Left kidney (tissue), 2 donors: ENCODE data around the gene YIPF7. TPM values are rescaled to one million over a fixed set of nuclear protein-coding genes. Genes with fewer than 3 reads are reported as not detected.

Experiments used
- DNase-seq: peaks from one replicate; pipeline ENCODE4 v3.0.0-alpha.2; 2013
- polyA plus RNA-seq: library from polyadenylated mRNA; unstranded; fragments of 120-200 nt; gene quantifications from one replicate; pipeline ENCODE4 v1.2.1, GENCODE V29; 2013; ENCODE audit not compliant: insufficient read length

Gene YIPF7
- polyA plus RNA-seq, 1 donor = 0.48 TPM

DNA sequence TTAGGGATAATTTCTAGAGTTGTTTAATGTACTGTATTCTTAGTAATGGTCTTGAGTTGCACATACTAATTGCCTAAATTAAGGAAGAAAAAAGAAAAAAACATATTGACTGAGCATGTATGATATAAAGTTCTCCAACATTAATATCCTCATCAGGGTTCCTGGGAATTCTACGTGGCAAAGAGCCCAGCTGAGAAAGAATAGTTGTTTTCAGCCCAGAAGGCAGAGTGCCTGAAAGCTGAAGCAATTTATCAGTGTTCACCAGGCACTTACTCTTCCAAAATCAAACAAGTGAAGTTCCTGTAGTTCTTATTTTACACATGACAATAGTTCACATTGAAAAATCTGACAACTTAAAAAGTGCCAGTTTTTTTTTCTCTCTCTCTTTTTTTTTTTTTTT, 27.7 kb downstream of the YIPF7 start:
- no peak for DNase-seq

DNA sequence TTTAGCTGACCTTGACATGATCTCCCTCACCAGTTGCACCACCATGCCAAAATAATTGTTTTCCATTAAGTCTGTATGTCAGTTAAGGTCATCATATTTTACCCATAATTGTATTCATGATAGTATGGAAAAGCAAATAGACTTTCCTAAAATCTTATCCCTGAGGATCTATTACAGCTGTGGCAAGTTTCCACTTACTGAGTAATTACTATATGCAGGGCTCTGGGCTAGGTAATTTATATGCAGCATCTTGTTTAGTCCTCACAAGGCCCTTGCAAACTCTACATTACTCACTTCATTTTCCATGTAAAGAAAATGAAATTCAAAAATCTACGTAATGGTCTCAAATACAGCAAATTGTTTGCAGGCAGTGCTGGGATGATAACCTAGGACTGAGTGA, 34.8 kb downstream of the YIPF7 start:
- no peak for DNase-seq

DNA sequence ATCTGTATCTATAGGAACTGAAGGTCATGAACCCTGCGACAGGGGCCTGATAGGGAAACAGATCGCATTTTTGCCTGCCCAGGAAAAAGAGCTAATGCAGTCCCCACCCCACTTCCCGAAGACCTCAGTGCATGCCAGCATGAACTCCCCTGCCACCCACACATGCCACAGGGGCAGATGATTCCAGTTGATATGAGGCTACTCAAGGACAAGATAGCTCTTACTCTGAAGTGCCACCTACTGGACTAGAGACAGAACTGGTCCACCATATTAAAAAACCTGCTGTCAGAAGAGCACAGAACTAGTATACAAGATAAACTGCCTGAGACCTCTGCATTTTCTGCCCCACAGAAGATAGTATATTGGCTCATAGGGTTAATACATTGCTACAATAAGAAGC, 68.0 kb downstream of the YIPF7 start:
- DNase-seq = no peak

DNA sequence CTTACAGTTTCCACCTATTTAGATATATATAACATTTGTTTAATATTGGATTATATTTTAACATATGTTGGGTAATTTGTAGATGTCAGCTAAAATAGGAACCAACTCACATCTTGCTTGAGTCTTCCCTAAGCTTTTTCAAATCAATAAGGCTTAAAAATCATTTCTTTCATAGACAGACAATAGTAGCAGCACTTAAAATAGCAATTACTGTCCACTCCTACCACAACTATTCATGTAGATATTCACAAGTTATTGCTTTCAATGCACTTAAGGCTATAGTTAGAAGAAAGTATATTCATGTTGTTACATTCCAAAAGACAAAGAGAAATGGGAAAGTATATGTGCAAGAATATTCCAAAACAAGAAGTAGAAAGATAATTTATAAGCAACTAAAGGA, 71.2 kb downstream of the YIPF7 start:
- no peak for DNase-seq

DNA sequence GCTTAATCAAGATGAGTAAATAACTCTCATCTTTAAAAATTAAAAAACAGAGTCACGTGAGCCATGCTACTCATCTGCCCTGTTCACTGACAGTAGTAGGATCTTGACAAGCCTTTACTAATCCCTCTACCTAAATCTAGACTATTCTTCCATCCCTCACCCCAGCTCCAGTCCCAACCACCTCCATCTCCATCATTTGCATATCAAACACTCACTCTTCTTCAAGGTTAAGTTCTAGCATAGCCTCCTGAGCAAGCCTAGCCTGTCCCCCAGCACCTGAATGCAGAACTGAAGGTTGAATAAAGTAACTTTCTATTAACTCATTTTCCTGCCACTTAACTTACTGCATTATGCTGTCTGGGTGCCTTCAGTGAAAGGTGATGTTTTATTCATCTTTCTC, 72.5 kb downstream of the YIPF7 start:
- no peak for DNase-seq

Other genes starting within 250 kb of the YIPF7 start
- gene KCTD8, start 202.8 kb downstream of the YIPF7 start, polyA plus RNA-seq = 4.0 TPM
- gene GUF1, start 26.8 kb upstream of the YIPF7 start, polyA plus RNA-seq = 34.6 TPM
- 33.7 TPM for gene GNPDA2, start 74.9 kb upstream of the YIPF7 start, polyA plus RNA-seq